GM23248 (cell line): ENCODE data around the gene GSG1L. TPM values are rescaled to one million over a fixed set of nuclear protein-coding genes. Genes with fewer than 3 reads are reported as not detected.
"Not testable (repeated sequence)": the region's sequence is repeated elsewhere in the genome, so short reads cannot be mapped to it uniquely, and the experiment has no call there.

Source experiments
- DNase-seq: peaks from one replicate; pipeline ENCODE4 v3.0.0-alpha.2; 2015
- H2AFZ ChIP-seq: fragments of 200-600 bp; sonication (generic); 2 replicates; pipeline ENCODE4 v1.6.1; 2016; ENCODE audit warnings: antibody characterized with exemption
- H3F3A ChIP-seq: fragments of 200-600 bp; sonication (generic); 2 replicates; pipeline ENCODE4 v1.6.1; 2016; ENCODE audit warnings: mild to moderate bottlenecking, antibody characterized with exemption, mixed run types; ENCODE audit not compliant: insufficient read depth
- H3K27ac ChIP-seq: fragments of 200-600 bp; sonication (generic); 2 replicates; pipeline ENCODE4 v1.5.1; 2016; ENCODE audit warnings: mild to moderate bottlenecking
- H3K27me3 ChIP-seq: fragments of 200-600 bp; sonication (generic); replicated peaks from 2 replicates; pipeline ENCODE4 v1.6.1; 2016; ENCODE audit warnings: mild to moderate bottlenecking; ENCODE audit not compliant: insufficient read depth
- H3K36me3 ChIP-seq: fragments of 200-600 bp; sonication (generic); 2 replicates; pipeline ENCODE4 v1.6.1; 2016; ENCODE audit warnings: low read depth, mild to moderate bottlenecking
- H3K4me1 ChIP-seq: fragments of 200-600 bp; sonication (generic); 2 replicates; pipeline ENCODE4 v1.6.1; 2016; ENCODE audit warnings: mild to moderate bottlenecking; ENCODE audit not compliant: insufficient read depth
- H3K4me2 ChIP-seq: fragments of 200-600 bp; sonication (generic); one replicate; pipeline ENCODE4 v1.6.1; 2016; ENCODE audit warnings: mild to moderate bottlenecking; ENCODE audit not compliant: unreplicated experiment
- H3K4me3 ChIP-seq: fragments of 200-600 bp; sonication (generic); 2 replicates; pipeline ENCODE4 v1.5.1; 2016; ENCODE audit warnings: mild to moderate bottlenecking
- H3K79me2 ChIP-seq: fragments of 200-600 bp; sonication (generic); 2 replicates; pipeline ENCODE4 v1.6.1; 2016; ENCODE audit warnings: mild to moderate bottlenecking; ENCODE audit not compliant: insufficient read depth
- H3K9ac ChIP-seq: fragments of 200-600 bp; sonication (generic); 2 replicates; pipeline ENCODE4 v1.6.1; 2016; ENCODE audit warnings: mild to moderate bottlenecking
- H3K9me2 ChIP-seq: fragments of 200-600 bp; sonication (generic); 2 replicates; pipeline ENCODE4 v1.6.1; 2016; ENCODE audit warnings: mixed run types, mild to moderate bottlenecking, moderate library complexity; ENCODE audit not compliant: insufficient read depth
- H3K9me3 ChIP-seq: fragments of 200-600 bp; sonication (generic); one replicate; pipeline ENCODE4 v1.6.1; 2017; ENCODE audit warnings: low read depth
- H4K20me1 ChIP-seq: fragments of 200-600 bp; sonication (generic); 2 replicates; pipeline ENCODE4 v1.6.0; 2016; ENCODE audit not compliant: insufficient read depth
- EZH2 ChIP-seq: fragments of 200-600 bp; sonication (generic); IDR thresholded peaks from 2 replicates; pipeline ENCODE4 v1.6.1; 2018; ENCODE audit warnings: antibody characterized with exemption, mild to moderate bottlenecking; ENCODE audit not compliant: insufficient read depth, poor library complexity, severe bottlenecking
- EZH2phosphoT487 ChIP-seq: fragments of 200-600 bp; sonication (generic); IDR thresholded peaks from 2 replicates; pipeline ENCODE4 v1.6.1; 2018; ENCODE audit warnings: antibody characterized with exemption, moderate library complexity, mild to moderate bottlenecking, low read depth; ENCODE audit not compliant: insufficient read depth
- WGBS, 2 experiments: methylation state at CpG; one replicate each; pipeline ENCODE4 v1.1.6; 2015 to 2017; ENCODE audit warnings: low lambda C conversion rate in 2 of 2, low coverage in 1 of 2; ENCODE audit errors: missing lambda C conversion rate in 2 of 2; 5-methylcytosine and 5-hydroxymethylcytosine counted together
- in situ Hi-C: fragments of 300-500 bp; cut with MboI; formaldehyde crosslinking; loops from 2 replicates; pipeline ENCODE4 v1.15.0; 2020
- polyA plus RNA-seq: library from polyadenylated mRNA; unstranded; fragments of >200 nt; fragmentation: Nextera tagmentation; extraction: Ambion mirVana; gene quantifications from 2 replicates; pipeline ENCODE4 v1.2.1, GENCODE V29; 2016
- total RNA-seq: library from RNA; depleted of rRNA; stranded (reverse); fragments of >200 nt; shearing (Covaris generic); gene quantifications from 2 replicates; pipeline ENCODE4 v1.2.3, GENCODE V29; 2014

The GSG1L gene
- total and polyA plus RNA-seq, 2 experiments from 2014 or later: not detected

DNA sequence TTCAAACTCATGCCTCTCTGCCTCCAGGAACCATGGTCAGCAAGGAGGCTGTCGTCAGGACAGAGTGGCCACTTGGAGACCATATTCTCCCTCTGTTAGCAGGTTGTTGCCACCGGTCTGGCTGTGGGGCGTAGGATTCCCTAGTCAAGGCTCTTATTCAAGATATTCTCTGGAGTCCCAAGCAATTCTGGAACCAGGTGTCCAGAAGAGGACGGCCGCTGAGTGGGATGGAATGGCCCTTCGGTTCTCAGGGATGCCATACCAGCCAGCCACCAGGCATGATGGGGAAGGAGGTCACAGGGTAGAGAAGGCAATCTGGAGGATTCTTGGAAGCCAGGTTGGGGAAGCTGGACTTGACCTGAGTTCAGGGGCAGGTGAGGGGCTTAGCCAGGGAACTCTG, 173.5 kb downstream of the GSG1L start:
- in situ Hi-C loops: no loop called here
- H3K36me3 ChIP-seq: no peaks in the 10 kb centered on the region
- H3F3A ChIP-seq: no peaks in the 10 kb centered on the region
- TF ChIP-seq EZH2phosphoT487 (no peak), EZH2 (no peak)
- H3K9ac ChIP-seq: no peak overlapping the region
- H3K9me2 ChIP-seq: no peaks in the 10 kb centered on the region
- no peaks in the 10 kb centered on the region for H3K79me2 ChIP-seq
- H2AFZ ChIP-seq: no peak overlapping the region
- peaks cover 29% of the 10 kb centered on the region for H3K27me3 ChIP-seq
- no peaks in the 10 kb centered on the region for H3K4me1 ChIP-seq
- 56 to 63% methylated on average over 6 of the region's 6 CpGs for WGBS, 2 experiments
- H4K20me1 ChIP-seq: no peaks in the 10 kb centered on the region
- no peak for DNase-seq
- no peak overlapping the region for H3K4me2 ChIP-seq
- H3K27ac ChIP-seq: no peak overlapping the region
- H3K9me3 ChIP-seq: no peaks in the 10 kb centered on the region
- H3K4me3 ChIP-seq: no peak overlapping the region

DNA sequence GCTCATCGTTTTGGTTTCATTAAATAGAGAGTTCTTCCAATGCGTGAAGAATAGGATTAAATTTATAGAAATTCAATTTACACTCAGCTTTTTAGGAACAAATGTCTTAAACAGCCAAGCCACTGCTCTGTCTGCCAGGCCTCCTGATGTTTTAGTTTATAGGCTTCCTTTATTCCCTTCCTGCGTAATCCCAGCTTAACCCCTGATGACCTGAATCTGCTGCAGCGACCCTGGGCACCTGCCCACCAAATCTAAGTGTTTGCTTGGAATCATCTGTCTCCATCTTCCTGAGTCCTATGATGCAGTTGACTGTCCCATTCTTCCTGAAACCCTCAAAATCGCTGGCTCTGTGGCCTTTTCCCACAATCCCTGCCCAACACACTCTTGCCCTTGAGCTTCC, 179.9 kb downstream of the GSG1L start:
- no peaks in the 10 kb centered on the region for H3K4me1 ChIP-seq
- H4K20me1 ChIP-seq: no peaks in the 10 kb centered on the region
- H3K9me3 ChIP-seq: no peaks in the 10 kb centered on the region
- no peak overlapping the region for H2AFZ ChIP-seq
- in situ Hi-C loops: no loop called here
- no peaks in the 10 kb centered on the region for H3K9me2 ChIP-seq
- no peak for DNase-seq
- H3K36me3 ChIP-seq: no peaks in the 10 kb centered on the region
- WGBS, 2 experiments: 33 to 34% methylated on average over 5 of the region's 5 CpGs
- H3K4me2 ChIP-seq: no peak overlapping the region
- no peaks in the 10 kb centered on the region for H3K27me3 ChIP-seq
- no peaks in the 10 kb centered on the region for H3F3A ChIP-seq
- no peak overlapping the region for H3K9ac ChIP-seq
- H3K4me3 ChIP-seq: no peak overlapping the region
- H3K27ac ChIP-seq: no peak overlapping the region
- TF ChIP-seq EZH2 (no peak), EZH2phosphoT487 (no peak)
- H3K79me2 ChIP-seq: no peaks in the 10 kb centered on the region

GRCh38 chr16:27880287-27880686, 183.2 kb downstream of the GSG1L start:
- no peak overlapping the region for H3K9ac ChIP-seq
- H3K27me3 ChIP-seq: no peaks in the 10 kb centered on the region; the same call in 1 of the 2 replicates
- 31 to 35% methylated on average over 2 of the region's 2 CpGs for whole genome bisulfite sequencing, 2 experiments
- no peak overlapping the region for H3K27ac ChIP-seq
- no peak overlapping the region for H3K4me3 ChIP-seq
- no peak for TF ChIP-seq EZH2phosphoT487
- H2AFZ ChIP-seq: no peak overlapping the region
- H3K4me1 ChIP-seq: no peaks in the 10 kb centered on the region
- H3K9me2 ChIP-seq: no peaks in the 10 kb centered on the region
- H3K36me3 ChIP-seq: no peaks in the 10 kb centered on the region
- DNase-seq: no peak
- H3K4me2 ChIP-seq: no peak overlapping the region
- in situ Hi-C loops: no loop called here
- H3K79me2 ChIP-seq: no peaks in the 10 kb centered on the region
- no peaks in the 10 kb centered on the region for H4K20me1 ChIP-seq
- H3F3A ChIP-seq: no peaks in the 10 kb centered on the region
- no peaks in the 10 kb centered on the region for H3K9me3 ChIP-seq

- TF ChIP-seq EZH2phosphoT487 (no peak), EZH2 (no peak)
- no peaks in the 10 kb centered on the region for H3K79me2 ChIP-seq
- no peak overlapping the region for H3K9ac ChIP-seq
- no peaks in the 10 kb centered on the region for H4K20me1 ChIP-seq
- DNase-seq: no peak
- H3K4me3 ChIP-seq: no peak overlapping the region
- no peaks in the 10 kb centered on the region for H3K4me1 ChIP-seq
- no peak overlapping the region for H3K4me2 ChIP-seq
- 51 to 56% methylated on average over 3 of the region's 3 CpGs for WGBS, 2 experiments
- H3K9me2 ChIP-seq: no peaks in the 10 kb centered on the region
- in situ Hi-C loops: no loop called here
- H2AFZ ChIP-seq: no peak overlapping the region
- H3F3A ChIP-seq: no peaks in the 10 kb centered on the region
- no peaks in the 10 kb centered on the region; the same call in 1 of the 2 replicates for H3K27me3 ChIP-seq
- no peaks in the 10 kb centered on the region for H3K9me3 ChIP-seq
- H3K27ac ChIP-seq: no peak overlapping the region
- H3K36me3 ChIP-seq: no peaks in the 10 kb centered on the region
Observed at GRCh38 chr16:27879601-27880247, 183.8 kb downstream of the GSG1L start.

DNA sequence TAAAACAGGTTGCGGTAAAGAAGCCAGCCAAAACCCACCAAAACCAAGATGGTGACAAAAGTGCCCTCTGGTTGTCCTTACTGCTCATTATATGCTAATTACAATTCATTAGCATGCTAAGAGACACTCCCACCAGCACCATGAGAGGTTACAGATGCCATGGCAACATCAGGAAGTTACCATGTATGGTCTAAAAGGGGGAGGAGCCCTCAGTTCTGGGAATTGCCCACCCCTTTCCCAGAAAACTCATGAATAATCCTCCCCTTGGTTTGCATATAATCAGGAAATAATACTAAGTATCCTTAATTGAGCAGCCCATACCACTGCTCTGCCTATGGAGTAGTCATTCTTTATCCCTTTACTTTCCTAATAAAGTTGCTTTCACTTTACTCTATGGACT, 190.9 kb downstream of the GSG1L start:
- H3K9me3 ChIP-seq, H3K9me2 ChIP-seq, H3K79me2 ChIP-seq, H4K20me1 ChIP-seq, H3K27me3 ChIP-seq, H3F3A ChIP-seq, H3K36me3 ChIP-seq, H3K4me1 ChIP-seq, H3K4me3 ChIP-seq, H3K4me2 ChIP-seq, H3K9ac ChIP-seq, H2AFZ ChIP-seq, in situ Hi-C loops, DNase-seq, H3K27ac ChIP-seq: not testable (repeated sequence)
- WGBS, 2 experiments: 79 to 83% methylated on average over 1 of the region's 1 CpG
